Measurements from ENCODE around the gene KRTCAP2.
A peak's percentile ranks its signal among the peaks of the same experiment; 100 is the strongest.

KRTCAP2 gene

DNA sequence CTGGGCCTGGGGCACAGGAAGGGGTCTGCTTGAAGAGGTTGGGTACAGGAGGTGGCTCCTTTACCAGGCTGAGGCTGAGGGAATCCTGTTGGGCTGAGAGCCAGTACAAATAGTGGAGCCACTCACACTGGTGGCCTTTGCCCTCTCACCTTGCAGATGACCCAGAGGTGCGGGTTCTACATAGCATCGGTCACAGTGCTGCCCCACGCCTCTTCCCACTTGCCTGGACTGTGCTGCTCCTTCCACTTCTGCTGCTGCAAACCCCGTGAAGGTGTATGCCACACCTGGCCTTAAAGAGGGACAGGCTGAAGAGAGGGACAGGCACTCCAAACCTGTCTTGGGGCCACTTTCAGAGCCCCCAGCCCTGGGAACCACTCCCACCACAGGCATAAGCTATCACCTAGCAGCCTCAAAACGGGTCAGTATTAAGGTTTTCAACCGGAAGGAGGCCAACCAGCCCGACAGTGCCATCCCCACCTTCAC lies 39.3 kb downstream of the KRTCAP2 start:
- no peak for DNase-seq (ENCODE audit: low spot score)

DNA sequence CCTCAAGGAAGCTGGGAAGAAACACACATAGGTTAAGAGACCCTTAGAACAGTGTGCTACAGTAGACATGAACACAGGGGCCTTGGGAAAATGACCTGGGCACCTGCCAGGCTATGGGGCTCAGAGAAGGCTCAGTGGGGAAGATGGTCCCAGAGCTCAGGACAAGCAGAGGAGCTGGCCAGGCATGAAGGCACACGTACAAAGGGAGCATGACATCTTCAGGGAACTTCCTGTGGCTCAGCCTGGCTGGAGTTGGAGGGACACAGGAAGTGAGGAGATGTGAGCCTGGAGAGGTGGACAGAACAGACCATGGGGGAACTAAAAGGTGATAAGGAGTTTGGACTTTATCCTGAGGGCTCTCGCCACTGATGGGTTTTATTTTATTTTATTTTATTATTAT lies 41.2 kb downstream of the KRTCAP2 start:
- no peak for DNase-seq (ENCODE audit: low spot score)

GRCh38 chr1:155131285-155131684 lies 41.8 kb downstream of the KRTCAP2 start:
- no peak for DNase-seq (ENCODE audit: low spot score)

DNA sequence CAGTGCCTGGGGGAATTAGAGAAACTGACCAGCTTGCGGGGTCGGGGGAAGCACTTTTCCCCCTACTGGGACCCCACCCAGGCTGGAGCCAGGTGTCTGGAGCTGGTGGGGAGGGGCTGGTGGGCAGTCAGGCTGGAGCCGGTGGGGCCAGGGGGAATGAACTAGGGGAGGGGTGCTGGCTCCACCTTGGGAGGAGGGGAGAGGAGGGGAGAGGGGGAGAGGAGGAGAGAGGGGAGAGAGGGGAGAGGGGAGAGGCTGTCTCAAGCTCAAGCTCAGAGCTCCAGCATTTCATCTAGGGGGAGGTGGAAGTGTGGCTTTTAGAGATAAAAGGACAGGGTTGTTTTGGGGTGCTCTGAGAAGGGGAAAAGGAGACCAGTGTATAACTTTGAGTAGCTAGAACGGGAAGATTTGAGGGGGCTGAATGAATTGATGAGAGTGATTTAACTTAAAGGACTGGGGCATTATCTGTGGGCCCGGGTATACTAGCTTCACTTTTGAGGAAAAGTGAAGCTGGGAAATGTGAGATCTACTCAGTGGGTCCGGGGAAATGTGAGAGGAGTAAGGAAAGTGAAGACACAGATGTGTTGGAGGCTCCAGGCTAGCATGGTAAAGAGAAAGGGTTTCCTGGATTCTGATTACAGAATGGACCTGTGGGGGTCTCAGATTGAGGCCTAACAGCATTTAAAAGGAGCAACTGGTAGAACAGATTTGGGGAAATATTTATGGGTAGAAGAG lies 42.7 kb downstream of the KRTCAP2 start:
- no peak for DNase-seq (ENCODE audit: low spot score)

DNA sequence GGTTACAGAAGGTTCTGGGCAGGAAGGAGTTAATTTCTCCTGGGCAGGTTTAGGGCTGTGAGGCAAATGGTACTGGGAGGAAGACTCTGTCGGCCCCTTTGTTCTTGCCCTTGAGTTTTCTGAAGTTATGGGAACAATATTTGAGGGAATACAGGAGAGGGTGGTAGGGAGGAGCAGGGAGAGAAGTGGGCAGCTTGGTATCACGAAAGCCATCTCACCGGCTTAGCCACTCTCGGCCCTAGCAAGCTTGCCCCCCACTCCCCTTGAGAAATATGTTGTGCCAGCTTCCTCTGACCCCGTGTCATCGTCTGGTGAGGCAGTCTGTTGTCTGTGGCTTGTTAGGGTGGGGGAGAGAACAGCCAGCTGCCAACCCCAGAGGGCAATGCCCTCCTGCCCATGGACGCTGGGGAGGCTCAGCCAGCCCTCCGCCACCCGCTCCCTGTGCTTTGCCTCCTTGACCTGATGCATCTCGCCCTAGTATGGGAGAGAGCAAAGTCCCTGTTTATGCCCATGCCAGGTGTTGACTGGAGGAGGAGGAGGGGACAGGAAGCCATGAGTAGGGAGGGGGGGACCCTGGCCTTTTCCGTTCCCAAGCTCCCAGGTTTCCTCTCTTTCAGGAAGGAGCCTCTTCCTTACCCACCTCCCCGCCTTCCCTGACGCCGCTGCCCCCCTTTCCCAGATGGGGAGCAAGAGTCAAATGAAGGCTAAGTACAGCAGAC lies 44.2 kb downstream of the KRTCAP2 start:
- no peak for DNase-seq (ENCODE audit: low spot score)

- DNase-seq (ENCODE audit: low spot score), result no peak
Observed at GRCh38 chr1:155127967-155128754, 44.9 kb downstream of the KRTCAP2 start.

DNA sequence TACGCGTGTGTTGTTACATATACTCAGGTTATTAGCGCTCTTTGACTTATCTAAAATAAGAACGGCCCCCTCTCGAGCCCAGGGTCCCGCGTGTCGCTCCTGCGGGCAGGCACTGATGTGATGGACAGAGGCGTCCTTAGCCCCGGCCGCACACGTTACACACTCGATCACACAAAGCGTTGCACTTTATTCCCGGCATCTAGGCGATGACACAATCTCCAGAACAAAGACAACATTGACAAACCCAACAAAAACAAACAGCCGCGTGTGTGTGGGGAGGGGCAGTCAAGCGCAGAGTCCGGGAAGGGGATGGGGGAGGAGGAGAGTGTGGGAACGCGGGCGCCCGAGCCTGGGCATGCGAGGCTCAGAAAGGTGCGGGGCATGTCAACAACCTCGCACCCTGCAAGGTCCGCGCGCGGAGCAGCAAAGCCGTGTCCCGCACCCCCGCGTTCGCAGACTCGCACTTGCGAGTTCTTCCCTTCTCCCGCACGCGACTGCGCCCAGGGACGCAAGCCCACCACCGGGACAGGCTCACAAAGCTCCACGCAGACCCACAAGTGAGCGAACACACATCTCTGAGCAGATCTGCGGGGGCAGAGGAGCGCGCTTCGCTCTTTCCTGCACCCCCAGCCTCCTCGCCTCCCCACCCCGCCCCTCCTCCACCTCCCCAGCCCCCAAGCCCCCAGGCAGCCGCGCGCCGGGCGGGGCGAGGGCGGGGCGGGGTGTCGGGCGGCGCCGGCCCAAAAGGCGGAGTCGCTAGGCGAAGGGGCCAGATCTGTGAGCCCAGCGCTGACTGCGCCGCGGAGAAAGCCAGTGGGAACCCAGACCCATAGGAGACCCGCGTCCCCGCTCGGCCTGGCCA lies 45.8 kb downstream of the KRTCAP2 start, which contains the start of gene EFNA1:
Gene EFNA1, plus strand, starts transcription at position 772 of the 862 bp plus-strand sequence. CDS start 102 bp downstream, outside the sequence.
- no peak for DNase-seq (ENCODE audit: low spot score)

DNA sequence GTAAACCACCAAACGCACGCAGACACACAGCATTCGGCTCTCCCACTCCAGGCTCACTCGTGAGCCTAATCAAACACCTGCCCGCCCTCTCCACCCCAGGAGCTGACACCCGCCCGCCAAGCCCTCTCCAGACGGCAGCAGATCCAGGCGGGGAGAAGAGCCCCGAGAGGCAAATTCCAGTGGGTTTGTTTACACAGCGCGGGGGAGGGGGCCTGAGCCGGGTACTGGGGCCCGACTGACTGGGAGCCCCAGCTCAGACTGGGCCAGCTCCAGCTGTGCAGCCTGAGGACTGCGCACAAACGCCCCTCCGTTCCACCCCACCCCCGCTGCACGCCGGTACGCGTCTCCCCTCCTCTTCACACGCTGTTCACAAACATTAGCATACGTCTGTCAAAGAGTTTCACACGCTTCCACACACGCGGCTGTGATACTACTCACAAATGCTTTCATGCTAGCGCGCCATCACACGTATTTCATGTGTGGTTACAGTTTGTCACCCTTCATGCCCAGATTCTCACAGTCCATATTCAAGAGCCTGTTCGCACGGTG lies 46.5 kb downstream of the KRTCAP2 start:
- DNase-seq (ENCODE audit: low spot score), result peak; percentile 60

DNA sequence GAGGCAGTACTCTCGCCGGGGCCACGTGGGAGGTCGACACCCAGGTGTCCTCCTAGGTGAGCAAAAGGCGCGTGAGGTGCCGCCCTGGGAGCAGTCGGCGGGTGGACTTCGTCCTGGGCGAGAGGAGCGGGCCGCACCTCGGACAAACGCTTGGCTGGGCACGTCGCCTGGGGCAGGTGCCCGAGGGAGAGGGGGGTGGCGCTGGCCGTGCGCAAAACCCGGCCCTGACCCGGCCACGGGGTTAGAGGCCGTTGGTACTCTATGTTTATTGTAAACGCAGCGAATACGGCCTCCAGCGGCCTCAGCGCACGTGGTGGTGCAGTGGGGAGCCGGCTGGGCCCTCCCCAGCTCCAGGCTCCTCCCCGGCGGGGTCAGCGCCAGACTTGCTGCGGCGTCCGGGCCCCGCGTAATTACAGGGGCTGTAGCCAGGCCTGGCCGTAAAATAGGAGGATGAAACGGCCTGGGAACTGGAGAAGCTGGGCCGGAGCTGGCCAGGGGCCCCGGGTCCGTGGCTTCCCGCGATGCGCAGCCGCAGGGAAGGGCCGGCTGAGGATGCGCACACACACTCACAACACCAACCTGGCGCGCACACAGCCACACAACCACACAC lies 47.1 kb downstream of the KRTCAP2 start:
- DNase-seq (ENCODE audit: low spot score), result no peak

- DNase-seq (ENCODE audit: low spot score), result no peak
Observed at GRCh38 chr1:155125511-155125945, 47.6 kb downstream of the KRTCAP2 start.

DNA sequence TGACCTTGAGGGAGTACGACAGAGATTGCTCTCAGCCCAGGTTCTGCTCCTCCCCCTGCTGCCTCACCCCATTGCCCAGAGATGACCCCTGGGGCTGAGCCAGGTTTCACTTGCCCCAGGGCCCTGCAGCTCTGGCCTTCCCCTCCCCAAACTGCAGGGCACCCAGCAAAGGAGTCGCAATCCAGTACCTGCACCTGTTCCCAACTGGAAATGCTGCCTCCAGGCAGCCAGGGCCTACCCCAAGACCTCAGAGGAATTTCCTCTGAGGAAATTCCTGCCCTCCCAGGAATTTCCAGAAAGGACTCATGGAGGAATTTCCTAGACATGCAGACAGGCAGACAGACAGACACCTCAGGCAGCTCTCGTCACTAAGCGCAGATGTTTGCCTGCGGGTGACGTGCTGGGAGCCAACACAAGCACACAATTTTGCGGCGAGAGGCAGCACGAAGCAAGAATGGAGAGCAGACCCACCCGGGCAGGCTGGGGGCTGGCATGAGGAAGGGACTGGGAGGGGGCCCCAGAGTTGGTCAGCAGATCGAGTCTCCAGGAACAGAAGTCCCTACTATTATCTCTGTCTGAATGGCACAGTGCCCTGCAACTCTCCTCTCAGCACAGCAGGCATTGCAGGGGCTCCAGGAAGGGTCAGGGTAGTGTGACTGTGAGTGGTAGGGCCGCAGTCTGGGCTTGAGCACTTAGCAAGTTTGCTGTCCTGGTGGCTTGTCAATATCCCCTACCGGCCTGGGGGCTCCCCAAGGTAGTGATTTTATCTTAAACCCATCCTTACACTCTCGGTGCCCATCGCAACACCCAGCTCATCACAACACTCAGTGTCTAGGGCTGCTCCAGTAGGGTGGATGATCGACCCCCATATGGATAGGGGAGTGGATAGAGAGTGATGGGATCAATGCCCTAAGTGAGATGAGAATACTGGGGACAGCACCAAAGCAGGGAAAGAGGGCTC lies 48.3 kb downstream of the KRTCAP2 start:
- DNase-seq (ENCODE audit: low spot score), result no peak

GRCh38 chr1:155123801-155124200 lies 49.3 kb downstream of the KRTCAP2 start:
- no peak for DNase-seq (ENCODE audit: low spot score)

GRCh38 chr1:155122308-155122707 lies 50.8 kb downstream of the KRTCAP2 start:
- no peak for DNase-seq (ENCODE audit: low spot score)

GRCh38 chr1:155121249-155121648 lies 51.9 kb downstream of the KRTCAP2 start:
- DNase-seq (ENCODE audit: low spot score), result no peak

GRCh38 chr1:155120253-155120652 lies 52.9 kb downstream of the KRTCAP2 start:
- no peak for DNase-seq (ENCODE audit: low spot score)

All from NAMALWA (cell line).